Body of pancreas (tissue), 4 donors: ENCODE results near the gene ACER1.

Source experiments
- POLR2A ChIP-seq, 3 donors: fragments of 450-650 bp; IDR thresholded peaks; one replicate each; pipeline ENCODE4 v1.6.1; 2016; ENCODE audit warnings: antibody characterized with exemption in 3 of 3, mild to moderate bottlenecking in 2 of 3
- TF ChIP-seq, protein P1 (sequence below), 7 experiments: fragments of 450-650 bp in 4 of 7; fragments of 200-600 bp in 3 of 7; sonication (generic) in 3 of 7; IDR thresholded peaks; one replicate each; pipeline ENCODE4 v1.5.1; 2016 to 2019; ENCODE audit warnings: antibody characterized with exemption in 7 of 7

DNA sequence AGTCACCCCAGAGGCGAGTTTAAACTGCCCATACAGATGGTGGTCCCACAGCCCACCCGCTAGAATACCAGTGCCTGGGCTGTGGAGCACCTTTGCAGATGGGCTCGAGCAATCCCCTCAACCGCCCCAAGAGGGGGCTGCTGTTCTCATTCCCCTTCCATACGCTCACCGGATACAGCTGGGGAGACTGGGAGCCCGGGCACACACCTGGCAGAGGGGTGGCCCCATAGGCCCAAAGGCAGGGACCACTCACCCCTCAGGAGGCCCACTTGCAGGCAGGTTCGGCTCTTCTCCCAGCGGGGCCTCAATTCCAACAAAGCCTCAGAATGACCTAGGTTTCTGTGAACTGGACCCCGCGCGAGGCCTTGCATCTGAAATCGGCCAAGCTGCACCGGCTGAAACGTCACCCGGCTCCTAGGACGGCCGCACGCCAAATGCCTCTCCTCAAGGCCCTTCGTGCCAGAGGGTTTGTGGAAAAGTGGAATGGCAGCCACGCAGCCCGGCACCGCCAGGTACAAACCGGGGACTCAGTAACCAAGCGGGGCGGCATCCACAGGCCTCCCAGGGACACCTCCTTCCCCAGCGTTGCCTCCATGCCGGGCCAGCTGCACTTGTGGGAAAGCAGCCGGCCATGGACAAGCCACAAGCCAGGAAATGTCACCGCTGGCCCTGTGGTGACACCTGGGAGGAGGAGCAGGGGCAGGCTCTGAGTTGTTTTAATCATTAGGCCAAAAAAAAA is 72.3 kb downstream of the ACER1 start:
- TF ChIP-seq, protein P1, sequence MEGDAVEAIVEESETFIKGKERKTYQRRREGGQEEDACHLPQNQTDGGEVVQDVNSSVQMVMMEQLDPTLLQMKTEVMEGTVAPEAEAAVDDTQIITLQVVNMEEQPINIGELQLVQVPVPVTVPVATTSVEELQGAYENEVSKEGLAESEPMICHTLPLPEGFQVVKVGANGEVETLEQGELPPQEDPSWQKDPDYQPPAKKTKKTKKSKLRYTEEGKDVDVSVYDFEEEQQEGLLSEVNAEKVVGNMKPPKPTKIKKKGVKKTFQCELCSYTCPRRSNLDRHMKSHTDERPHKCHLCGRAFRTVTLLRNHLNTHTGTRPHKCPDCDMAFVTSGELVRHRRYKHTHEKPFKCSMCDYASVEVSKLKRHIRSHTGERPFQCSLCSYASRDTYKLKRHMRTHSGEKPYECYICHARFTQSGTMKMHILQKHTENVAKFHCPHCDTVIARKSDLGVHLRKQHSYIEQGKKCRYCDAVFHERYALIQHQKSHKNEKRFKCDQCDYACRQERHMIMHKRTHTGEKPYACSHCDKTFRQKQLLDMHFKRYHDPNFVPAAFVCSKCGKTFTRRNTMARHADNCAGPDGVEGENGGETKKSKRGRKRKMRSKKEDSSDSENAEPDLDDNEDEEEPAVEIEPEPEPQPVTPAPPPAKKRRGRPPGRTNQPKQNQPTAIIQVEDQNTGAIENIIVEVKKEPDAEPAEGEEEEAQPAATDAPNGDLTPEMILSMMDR (IDR thresholded peaks at IDR 0.05), result peak; percentile 6 to 42 (median 31)
- no peak for TF ChIP-seq POLR2A (IDR thresholded peaks at IDR 0.05)
